Measurements from ENCODE around the gene INTS11.

INTS11 gene

GRCh38 chr1:1345384-1345783, 20.9 kb upstream of the INTS11 start:
- DNase-seq (ENCODE audit: low spot score): no peak

- no peak for DNase-seq (ENCODE audit: low spot score)
Measured at GRCh38 chr1:1344655-1345361, 20.3 kb upstream of the INTS11 start.

GRCh38 chr1:1343811-1344421, 19.5 kb upstream of the INTS11 start:
- no peak for DNase-seq (ENCODE audit: low spot score)

GRCh38 chr1:1342584-1343115, 18.2 kb upstream of the INTS11 start:
- no peak for DNase-seq (ENCODE audit: low spot score)

- no peak for DNase-seq (ENCODE audit: low spot score)
Measured at GRCh38 chr1:1342061-1342562, 17.7 kb upstream of the INTS11 start.

GRCh38 chr1:1341549-1342021, 17.1 kb upstream of the INTS11 start:
- no peak for DNase-seq (ENCODE audit: low spot score)

- no peak for DNase-seq (ENCODE audit: low spot score)
Measured at GRCh38 chr1:1340791-1341548, 16.5 kb upstream of the INTS11 start.

GRCh38 chr1:1340185-1340584, 15.7 kb upstream of the INTS11 start:
- DNase-seq (ENCODE audit: low spot score): no peak

- no peak for DNase-seq (ENCODE audit: low spot score)
Measured at GRCh38 chr1:1338278-1338677, 13.8 kb upstream of the INTS11 start.

- no peak for DNase-seq (ENCODE audit: low spot score)
Measured at GRCh38 chr1:1337793-1338147, 13.3 kb upstream of the INTS11 start.

GRCh38 chr1:1336931-1337792, 12.7 kb upstream of the INTS11 start:
- DNase-seq (ENCODE audit: low spot score): no peak

GRCh38 chr1:1336446-1336845, 12.0 kb upstream of the INTS11 start:
- no peak for DNase-seq (ENCODE audit: low spot score)

- no peak for DNase-seq (ENCODE audit: low spot score)
Measured at GRCh38 chr1:1335792-1336248, 11.4 kb upstream of the INTS11 start.

- no peak for DNase-seq (ENCODE audit: low spot score)
Measured at GRCh38 chr1:1335283-1335682, 10.8 kb upstream of the INTS11 start.

GRCh38 chr1:1334835-1335234, 10.4 kb upstream of the INTS11 start:
- DNase-seq (ENCODE audit: low spot score): no peak

GRCh38 chr1:1333551-1334241, 9.2 kb upstream of the INTS11 start:
- DNase-seq (ENCODE audit: low spot score): no peak

GRCh38 chr1:1332774-1333480, 8.5 kb upstream of the INTS11 start:
- DNase-seq (ENCODE audit: low spot score): no peak

- no peak for DNase-seq (ENCODE audit: low spot score)
Measured at GRCh38 chr1:1332031-1332755, 7.7 kb upstream of the INTS11 start.
